ENCODE results near the gene PGA5.

- TF ChIP-seq BHLHE40 (IDR thresholded peaks at IDR 0.05; ENCODE audit: borderline replicate concordance) (no peak), ARNT (IDR thresholded peaks at IDR 0.05) (no peak), FOXM1 (IDR thresholded peaks at IDR 0.05; ENCODE audit: borderline replicate concordance) (no peak), FOXK2 (IDR thresholded peaks at IDR 0.05) (no peak), PKNOX1 (IDR thresholded peaks at IDR 0.05) (no peak), ZNF384 (IDR thresholded peaks at IDR 0.05) (no peak), SUZ12 (IDR thresholded peaks at IDR 0.05) (no peak), SP1 (IDR thresholded peaks at IDR 0.05) (no peak)
Measured at GRCh38 chr11:61293867-61294716, 53.1 kb downstream of the PGA5 start.

Measured in HEK293T (cell line).